Parathyroid adenoma (tissue), 2 donors: Measurements from ENCODE around the gene NEK6.

Experiments
- H2AFZ ChIP-seq: fragments of 300-600 bp; sonication (generic); one replicate; pipeline ENCODE4 v1.7.0; 2017; ENCODE audit warnings: antibody characterized with exemption, mild to moderate bottlenecking
- H3K27ac ChIP-seq: fragments of 300-600 bp; sonication (generic); one replicate; pipeline ENCODE4 v1.7.0; 2017
- H3K27me3 ChIP-seq: fragments of 300-600 bp; sonication (generic); one replicate; pipeline ENCODE4 v1.7.0; 2017; ENCODE audit warnings: low read length; ENCODE audit not compliant: control insufficient read depth, insufficient read depth
- H3K36me3 ChIP-seq: fragments of 300-600 bp; sonication (generic); one replicate; pipeline ENCODE4 v1.7.0; 2017; ENCODE audit warnings: low read length; ENCODE audit not compliant: control insufficient read depth, insufficient read depth
- H3K4me1 ChIP-seq: fragments of 300-600 bp; sonication (generic); one replicate; pipeline ENCODE4 v1.7.0; 2017; ENCODE audit warnings: control low read depth
- H3K4me2 ChIP-seq: fragments of 300-600 bp; sonication (generic); one replicate; pipeline ENCODE4 v1.7.0; 2017; ENCODE audit warnings: low read length
- H3K4me3 ChIP-seq: fragments of 300-600 bp; sonication (generic); one replicate; pipeline ENCODE4 v1.7.0; 2017; ENCODE audit warnings: low read depth, low read length
- H3K79me2 ChIP-seq: fragments of 300-600 bp; sonication (generic); one replicate; pipeline ENCODE4 v1.7.0; 2017; ENCODE audit warnings: control low read depth
- H3K9ac ChIP-seq: fragments of 300-600 bp; sonication (generic); one replicate; pipeline ENCODE4 v1.7.0; 2017; ENCODE audit warnings: mild to moderate bottlenecking
- H3K9me3 ChIP-seq: fragments of 300-600 bp; sonication (generic); one replicate; pipeline ENCODE4 v1.7.0; 2017; ENCODE audit warnings: low read length; ENCODE audit not compliant: control insufficient read depth
- CTCF ChIP-seq: fragments of 300-600 bp; sonication (generic); IDR thresholded peaks from one replicate; pipeline ENCODE4 v1.7.0; 2017; ENCODE audit warnings: antibody characterized with exemption, mild to moderate bottlenecking
- donor health status: primary hyperparathyroidism.

The NEK6 gene

DNA sequence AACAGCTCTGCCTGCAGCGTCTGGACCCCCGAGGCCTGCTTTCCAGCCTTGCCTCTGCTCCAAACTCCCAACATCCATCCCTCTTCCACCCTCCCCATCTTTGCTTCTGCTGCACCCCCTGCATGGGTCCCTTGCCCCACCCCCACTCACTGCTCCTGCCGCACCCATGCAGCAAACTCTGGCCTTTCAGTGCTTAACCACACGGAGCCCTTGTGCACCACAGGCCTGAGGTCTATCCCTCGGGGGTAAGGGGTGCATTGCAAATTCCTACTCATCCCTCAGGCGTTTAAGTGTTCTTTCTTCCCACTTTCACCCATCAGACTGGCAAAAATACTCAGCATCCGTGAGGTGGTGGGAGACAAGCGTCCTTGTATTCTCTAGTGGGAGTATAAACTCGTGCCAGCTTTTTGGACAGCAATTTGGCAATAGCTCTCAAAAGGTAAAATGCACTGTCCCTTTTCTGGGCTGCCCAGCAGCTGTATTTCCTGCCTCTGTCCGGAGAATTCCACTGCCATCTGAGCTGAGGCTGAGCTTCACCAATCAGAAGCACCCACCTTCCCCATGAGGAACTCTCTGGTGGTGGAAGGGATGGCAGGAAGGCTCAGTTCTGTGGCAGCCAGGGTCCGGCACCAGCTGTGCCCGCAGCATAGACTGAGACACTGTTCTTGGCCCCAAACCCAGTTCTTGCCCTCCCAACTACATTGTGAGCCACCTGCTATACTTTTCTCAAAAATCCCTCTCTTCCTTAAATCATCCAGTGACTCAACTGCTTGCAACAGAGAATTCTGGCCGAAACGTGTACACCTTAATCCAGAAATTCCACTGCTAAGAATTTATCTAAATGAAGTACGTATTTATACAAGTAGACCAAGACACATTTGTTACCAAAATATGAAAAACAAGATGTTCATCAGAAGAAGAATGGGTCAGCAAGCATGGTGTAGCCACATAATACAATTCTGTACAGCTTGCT lies 142.5 kb downstream of the NEK6 start:
- no peak for TF ChIP-seq CTCF
- Histone ChIP-seq H3K79me2 (peaks cover 16% of the 10 kb centered on the region), H3K9me3 (no peaks in the 10 kb centered on the region), H3K4me2 (no peak overlapping the region), H3K27me3 (no peaks in the 10 kb centered on the region), H3K27ac (no peak overlapping the region), H3K4me1 (no peaks in the 10 kb centered on the region), H3K9ac (no peak overlapping the region), H2AFZ (no peak overlapping the region), H3K36me3 (no peaks in the 10 kb centered on the region), H3K4me3 (no peak overlapping the region)
